Stimulated activated CD4-positive, alpha-beta T cell treated with anti-CD3 and anti-CD28 coated beads, Interleukin-15, amount 100 ng/mL, for 24 hours (primary cell): ENCODE measurements around the gene PHF10.

ENCODE experiments used
- DNase-seq: peaks from one replicate; pipeline ENCODE4 v3.0.0-alpha.2; 2020

Gene PHF10

GRCh38 chr6:169669889-169670288, 54.4 kb downstream of the PHF10 start:
- no peak for DNase-seq

GRCh38 chr6:169669147-169669546, 55.2 kb downstream of the PHF10 start:
- no peak for DNase-seq

- DNase-seq = no peak
Observed at GRCh38 chr6:169668203-169668847, 56.0 kb downstream of the PHF10 start.

- DNase-seq = no peak
Observed at GRCh38 chr6:169667716-169668115, 56.6 kb downstream of the PHF10 start.

- DNase-seq = no peak
Observed at GRCh38 chr6:169666441-169666840, 57.9 kb downstream of the PHF10 start.

- DNase-seq = no peak
Observed at GRCh38 chr6:169665289-169665688, 59.0 kb downstream of the PHF10 start.

- no peak for DNase-seq
Observed at GRCh38 chr6:169664227-169664626, 60.1 kb downstream of the PHF10 start.

- no peak for DNase-seq
Observed at GRCh38 chr6:169663468-169663867, 60.8 kb downstream of the PHF10 start.

GRCh38 chr6:169661391-169661756, 62.9 kb downstream of the PHF10 start:
- no peak for DNase-seq

GRCh38 chr6:169660751-169661390, 63.4 kb downstream of the PHF10 start:
- DNase-seq = no peak

- DNase-seq = no peak
Observed at GRCh38 chr6:169659820-169660610, 64.3 kb downstream of the PHF10 start.

GRCh38 chr6:169657284-169657610, 67.1 kb downstream of the PHF10 start:
- no peak for DNase-seq

GRCh38 chr6:169656546-169657283, 67.6 kb downstream of the PHF10 start:
- DNase-seq = no peak

- peak; percentile 63 for DNase-seq
Observed at GRCh38 chr6:169654598-169655391, 69.5 kb downstream of the PHF10 start.
